Liver (tissue), 9 donors: ENCODE results near the gene PTCSC3. TPM values are rescaled to one million over a fixed set of nuclear protein-coding genes. Genes with fewer than 3 reads are reported as not detected.

Source experiments
- DNase-seq: peaks from one replicate; pipeline ENCODE4 v3.0.0-alpha.2; 2017; ENCODE audit warnings: low spot score
- H3K27ac ChIP-seq, 2 donors: one replicate each; pipeline ENCODE4 v1.7.0; 2013; ENCODE audit warnings: inconsistent platforms in 2 of 2, low read length in 2 of 2, control low read depth in 1 of 2, low read depth in 1 of 2, mild to moderate bottlenecking in 1 of 2
- H3K27me3 ChIP-seq, 4 donors: one replicate each; pipeline versions ENCODE4 v1.6.1 to v1.7.0; 2013; ENCODE audit warnings: low read length in 3 of 4, inconsistent platforms in 1 of 4, mild to moderate bottlenecking in 1 of 4, moderate library complexity in 1 of 4; ENCODE audit not compliant: control insufficient read depth in 4 of 4, insufficient read depth in 4 of 4
- H3K36me3 ChIP-seq, 4 donors: one replicate each; pipeline versions ENCODE4 v1.6.1 to v1.7.0; 2013; ENCODE audit warnings: low read length in 3 of 4, mild to moderate bottlenecking in 3 of 4, low read depth in 1 of 4, moderate library complexity in 1 of 4; ENCODE audit not compliant: control insufficient read depth in 4 of 4, insufficient read depth in 3 of 4
- H3K4me1 ChIP-seq, 4 donors: one replicate each; pipeline versions ENCODE4 v1.6.1 to v1.7.0; 2013; ENCODE audit warnings: low read length in 3 of 4, mild to moderate bottlenecking in 3 of 4, moderate library complexity in 1 of 4; ENCODE audit not compliant: control insufficient read depth in 4 of 4, insufficient read depth in 4 of 4
- H3K4me3 ChIP-seq, 3 donors: one replicate each; pipeline versions ENCODE4 v1.6.1 to v1.7.0; 2013; ENCODE audit warnings: low read length in 3 of 3, control low read depth in 1 of 3, low read depth in 1 of 3, mild to moderate bottlenecking in 1 of 3
- H3K9ac ChIP-seq, 2 donors: one replicate each; pipeline ENCODE4 v1.7.0; 2013; ENCODE audit warnings: low read length in 2 of 2, mild to moderate bottlenecking in 2 of 2, moderate library complexity in 2 of 2, control low read depth in 1 of 2, low read depth in 1 of 2
- H3K9me3 ChIP-seq, 4 donors: one replicate each; pipeline versions ENCODE4 v1.6.1 to v1.7.0; 2013; ENCODE audit warnings: low read length in 3 of 4; ENCODE audit not compliant: control insufficient read depth in 4 of 4
- EGR1 ChIP-seq, 2 donors: IDR thresholded peaks; 2 replicates each; pipeline ENCODE4 v1.6.1; 2016 to 2018; ENCODE audit warnings: antibody characterized with exemption in 2 of 2, low read depth in 2 of 2
- FOXA1 ChIP-seq: IDR thresholded peaks from 2 replicates; pipeline ENCODE4 v1.6.1; 2016; ENCODE audit warnings: antibody characterized with exemption
- FOXA2 ChIP-seq: IDR thresholded peaks from 2 replicates; pipeline ENCODE4 v1.6.1; 2016; ENCODE audit warnings: antibody characterized with exemption
- GABPA ChIP-seq, 2 donors: IDR thresholded peaks in 1 of 2; conservative IDR thresholded peaks in 1 of 2; 2 replicates each; pipeline ENCODE4 v1.6.1; 2016; ENCODE audit warnings: antibody characterized with exemption in 2 of 2, mild to moderate bottlenecking in 1 of 2, moderate library complexity in 1 of 2
- HNF4A ChIP-seq, 2 donors: conservative IDR thresholded peaks; 2 replicates each; pipeline ENCODE4 v1.6.1; 2016; ENCODE audit warnings: antibody characterized with exemption in 2 of 2, mild to moderate bottlenecking in 2 of 2
- HNF4G ChIP-seq: IDR thresholded peaks from 2 replicates; pipeline ENCODE4 v1.6.1; 2016; ENCODE audit warnings: antibody characterized with exemption
- JUND ChIP-seq, 2 donors: IDR thresholded peaks; 2 replicates each; pipeline ENCODE4 v1.6.1; 2016; ENCODE audit warnings: antibody characterized with exemption in 2 of 2
- MAX ChIP-seq: IDR thresholded peaks from 2 replicates; pipeline ENCODE4 v1.6.1; 2016; ENCODE audit warnings: antibody characterized with exemption
- RAD21 ChIP-seq, 2 donors: IDR thresholded peaks; 2 replicates each; pipeline ENCODE4 v1.6.1; 2016; ENCODE audit warnings: antibody characterized with exemption in 2 of 2, mild to moderate bottlenecking in 2 of 2
- TAF1 ChIP-seq: conservative IDR thresholded peaks from 2 replicates; pipeline ENCODE4 v1.6.1; 2016; ENCODE audit warnings: antibody characterized with exemption, mild to moderate bottlenecking
- YY1 ChIP-seq: IDR thresholded peaks from 2 replicates; pipeline ENCODE4 v1.6.1; 2016; ENCODE audit warnings: antibody characterized with exemption, mild to moderate bottlenecking
- WGBS: extraction: QIAGEN DNeasy Blood & Tissue Kit; methylation state at CpG from one replicate; pipeline ENCODE4 v1.1.7; 2013; 5-methylcytosine and 5-hydroxymethylcytosine counted together
- polyA plus RNA-seq, 2 donors: library from polyadenylated mRNA; stranded (reverse) in 1 of 2; unstranded in 1 of 2; fragments of 200-250 nt in 1 of 2; fragments of >200 nt in 1 of 2; fragmentation: Nextera tagmentation in 1 of 2; extraction: Ambion mirVana in 1 of 2; gene quantifications; one replicate each; pipeline versions ENCODE4 v1.2.1 to v1.2.3, GENCODE V29; 2013 to 2015
- total RNA-seq, 2 donors: library from RNA; depleted of rRNA; stranded (reverse); fragments of >200 nt; gene quantifications; one replicate each; pipeline ENCODE4 v1.2.3, GENCODE V29; 2014
- TF ChIP-seq, protein P1 (sequence below): IDR thresholded peaks from 2 replicates; pipeline ENCODE4 v1.6.1; 2016; ENCODE audit warnings: antibody characterized with exemption, mild to moderate bottlenecking
- TF ChIP-seq, protein P2 (sequence below): IDR thresholded peaks from 2 replicates; pipeline ENCODE4 v1.6.1; 2016; ENCODE audit warnings: antibody characterized with exemption
- TF ChIP-seq, protein P3 (sequence below): fragments of 150-350 bp; IDR thresholded peaks from 2 replicates; pipeline ENCODE4 v1.5.1; 2017; ENCODE audit warnings: improper control_type of control experiment, low read depth, low read length; ENCODE audit not compliant: missing input control
- donor health status: healthy.
- donor health status: healthy.
- donor health status: healthy.
- donor health status: healthy.
- donor health status: healthy.

Gene PTCSC3
- total and polyA plus RNA-seq, 4 donors, result not detected

DNA sequence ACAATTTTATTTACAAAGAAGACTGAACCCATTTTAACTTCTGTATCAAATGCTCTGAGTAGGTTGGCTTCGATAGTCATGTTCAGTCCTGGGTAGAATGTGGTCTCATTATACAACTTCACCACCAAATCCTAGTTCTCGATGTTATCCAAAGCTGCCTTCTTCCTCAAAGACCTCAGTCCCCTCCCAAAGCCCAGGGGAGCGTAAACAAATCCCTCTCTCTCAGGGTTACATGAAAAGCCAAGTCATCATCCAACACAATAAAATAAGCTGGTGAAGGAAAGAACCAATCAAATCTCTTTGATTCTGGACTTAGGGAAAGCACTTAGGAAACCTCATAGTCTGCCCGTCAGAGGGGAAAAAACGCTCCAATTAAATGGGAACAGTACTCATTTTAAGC is 9.1 kb downstream of the PTCSC3 start:
- no peaks in the 10 kb centered on the region for H3K36me3 ChIP-seq
- H3K4me3 ChIP-seq, result no peak overlapping the region
- peaks cover 0 to 14% (median 0%) of the 10 kb centered on the region in 4 donors for H3K27me3 ChIP-seq
- no peaks in the 10 kb centered on the region for H3K4me1 ChIP-seq
- DNase-seq, result no peak
- H3K9ac ChIP-seq, result no peak overlapping the region
- WGBS, result 54% methylated on average over 5 of the region's 5 CpGs
- no peak for TF ChIP-seq JUND (IDR thresholded peaks at IDR 0.05)
- no peak for TF ChIP-seq GABPA (IDR thresholded peaks at IDR 0.05 in 1 of 2, conservative IDR thresholded peaks at IDR 0.05 in 1 of 2)
- no peak for TF ChIP-seq EGR1 (IDR thresholded peaks at IDR 0.05; ENCODE audit: low read depth in 2 of 2)
- TF ChIP-seq TAF1, result no peak
- TF ChIP-seq YY1, result no peak
- no peak for TF ChIP-seq FOXA1
- TF ChIP-seq MAX, result no peak
- no peak for TF ChIP-seq HNF4A (conservative IDR thresholded peaks at IDR 0.05)
- TF ChIP-seq, protein P1, sequence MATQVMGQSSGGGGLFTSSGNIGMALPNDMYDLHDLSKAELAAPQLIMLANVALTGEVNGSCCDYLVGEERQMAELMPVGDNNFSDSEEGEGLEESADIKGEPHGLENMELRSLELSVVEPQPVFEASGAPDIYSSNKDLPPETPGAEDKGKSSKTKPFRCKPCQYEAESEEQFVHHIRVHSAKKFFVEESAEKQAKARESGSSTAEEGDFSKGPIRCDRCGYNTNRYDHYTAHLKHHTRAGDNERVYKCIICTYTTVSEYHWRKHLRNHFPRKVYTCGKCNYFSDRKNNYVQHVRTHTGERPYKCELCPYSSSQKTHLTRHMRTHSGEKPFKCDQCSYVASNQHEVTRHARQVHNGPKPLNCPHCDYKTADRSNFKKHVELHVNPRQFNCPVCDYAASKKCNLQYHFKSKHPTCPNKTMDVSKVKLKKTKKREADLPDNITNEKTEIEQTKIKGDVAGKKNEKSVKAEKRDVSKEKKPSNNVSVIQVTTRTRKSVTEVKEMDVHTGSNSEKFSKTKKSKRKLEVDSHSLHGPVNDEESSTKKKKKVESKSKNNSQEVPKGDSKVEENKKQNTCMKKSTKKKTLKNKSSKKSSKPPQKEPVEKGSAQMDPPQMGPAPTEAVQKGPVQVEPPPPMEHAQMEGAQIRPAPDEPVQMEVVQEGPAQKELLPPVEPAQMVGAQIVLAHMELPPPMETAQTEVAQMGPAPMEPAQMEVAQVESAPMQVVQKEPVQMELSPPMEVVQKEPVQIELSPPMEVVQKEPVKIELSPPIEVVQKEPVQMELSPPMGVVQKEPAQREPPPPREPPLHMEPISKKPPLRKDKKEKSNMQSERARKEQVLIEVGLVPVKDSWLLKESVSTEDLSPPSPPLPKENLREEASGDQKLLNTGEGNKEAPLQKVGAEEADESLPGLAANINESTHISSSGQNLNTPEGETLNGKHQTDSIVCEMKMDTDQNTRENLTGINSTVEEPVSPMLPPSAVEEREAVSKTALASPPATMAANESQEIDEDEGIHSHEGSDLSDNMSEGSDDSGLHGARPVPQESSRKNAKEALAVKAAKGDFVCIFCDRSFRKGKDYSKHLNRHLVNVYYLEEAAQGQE, result no peak
- no peak for TF ChIP-seq HNF4G
- TF ChIP-seq, protein P2, sequence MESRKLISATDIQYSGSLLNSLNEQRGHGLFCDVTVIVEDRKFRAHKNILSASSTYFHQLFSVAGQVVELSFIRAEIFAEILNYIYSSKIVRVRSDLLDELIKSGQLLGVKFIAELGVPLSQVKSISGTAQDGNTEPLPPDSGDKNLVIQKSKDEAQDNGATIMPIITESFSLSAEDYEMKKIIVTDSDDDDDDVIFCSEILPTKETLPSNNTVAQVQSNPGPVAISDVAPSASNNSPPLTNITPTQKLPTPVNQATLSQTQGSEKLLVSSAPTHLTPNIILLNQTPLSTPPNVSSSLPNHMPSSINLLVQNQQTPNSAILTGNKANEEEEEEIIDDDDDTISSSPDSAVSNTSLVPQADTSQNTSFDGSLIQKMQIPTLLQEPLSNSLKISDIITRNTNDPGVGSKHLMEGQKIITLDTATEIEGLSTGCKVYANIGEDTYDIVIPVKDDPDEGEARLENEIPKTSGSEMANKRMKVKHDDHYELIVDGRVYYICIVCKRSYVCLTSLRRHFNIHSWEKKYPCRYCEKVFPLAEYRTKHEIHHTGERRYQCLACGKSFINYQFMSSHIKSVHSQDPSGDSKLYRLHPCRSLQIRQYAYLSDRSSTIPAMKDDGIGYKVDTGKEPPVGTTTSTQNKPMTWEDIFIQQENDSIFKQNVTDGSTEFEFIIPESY, result no peak
- no peak for TF ChIP-seq RAD21 (IDR thresholded peaks at IDR 0.05)
- H3K27ac ChIP-seq, result no peak overlapping the region
- no peaks in the 10 kb centered on the region for H3K9me3 ChIP-seq

DNA sequence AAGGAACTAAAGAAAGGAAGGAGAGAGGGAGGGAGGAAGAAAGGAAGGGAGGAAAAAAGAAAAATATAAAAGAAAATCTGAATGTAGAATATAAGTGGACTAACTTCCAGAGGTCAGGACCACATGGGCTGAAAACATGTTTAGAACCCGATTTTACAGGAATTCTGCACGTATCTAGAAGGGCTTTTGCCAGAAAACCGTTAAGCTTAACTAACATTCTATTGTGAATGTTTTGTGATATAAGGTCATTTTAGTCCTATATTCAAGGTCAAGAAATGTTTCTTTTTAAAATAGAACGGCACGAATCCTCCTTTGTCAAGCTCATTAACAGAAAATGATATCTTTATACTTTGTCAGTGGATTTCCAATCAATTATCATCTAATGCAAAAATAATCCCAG is 13.1 kb downstream of the PTCSC3 start:
- Histone ChIP-seq H3K4me1 (no peaks in the 10 kb centered on the region), H3K36me3 (no peaks in the 10 kb centered on the region), H3K27ac (no peak overlapping the region), H3K4me3 (no peak overlapping the region), H3K9me3 (no peaks in the 10 kb centered on the region), H3K9ac (no peak overlapping the region), H3K27me3 (peaks cover 0 to 5% (median 1%) of the 10 kb centered on the region in 4 donors)
- 77% methylated on average over 5 of the region's 5 CpGs for WGBS
- no peak for DNase-seq
- TF ChIP-seq RAD21 (IDR thresholded peaks at IDR 0.05), result no peak
- no peak for TF ChIP-seq FOXA2
- TF ChIP-seq HNF4G, result no peak
- TF ChIP-seq FOXA1, result no peak
- TF ChIP-seq, protein P1, result no peak
- TF ChIP-seq HNF4A (conservative IDR thresholded peaks at IDR 0.05), result no peak
- TF ChIP-seq, protein P3, sequence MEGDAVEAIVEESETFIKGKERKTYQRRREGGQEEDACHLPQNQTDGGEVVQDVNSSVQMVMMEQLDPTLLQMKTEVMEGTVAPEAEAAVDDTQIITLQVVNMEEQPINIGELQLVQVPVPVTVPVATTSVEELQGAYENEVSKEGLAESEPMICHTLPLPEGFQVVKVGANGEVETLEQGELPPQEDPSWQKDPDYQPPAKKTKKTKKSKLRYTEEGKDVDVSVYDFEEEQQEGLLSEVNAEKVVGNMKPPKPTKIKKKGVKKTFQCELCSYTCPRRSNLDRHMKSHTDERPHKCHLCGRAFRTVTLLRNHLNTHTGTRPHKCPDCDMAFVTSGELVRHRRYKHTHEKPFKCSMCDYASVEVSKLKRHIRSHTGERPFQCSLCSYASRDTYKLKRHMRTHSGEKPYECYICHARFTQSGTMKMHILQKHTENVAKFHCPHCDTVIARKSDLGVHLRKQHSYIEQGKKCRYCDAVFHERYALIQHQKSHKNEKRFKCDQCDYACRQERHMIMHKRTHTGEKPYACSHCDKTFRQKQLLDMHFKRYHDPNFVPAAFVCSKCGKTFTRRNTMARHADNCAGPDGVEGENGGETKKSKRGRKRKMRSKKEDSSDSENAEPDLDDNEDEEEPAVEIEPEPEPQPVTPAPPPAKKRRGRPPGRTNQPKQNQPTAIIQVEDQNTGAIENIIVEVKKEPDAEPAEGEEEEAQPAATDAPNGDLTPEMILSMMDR, result no peak
- TF ChIP-seq JUND (IDR thresholded peaks at IDR 0.05), result no peak
